ENCODE results near the gene DPP6. TPM values are rescaled to one million over a fixed set of nuclear protein-coding genes. Genes with fewer than 3 reads are reported as not detected.

Gene DPP6
- polyA plus RNA-seq, 2 of the 4 experiments (the other 2 are of a cell fraction), result not detected

DNA sequence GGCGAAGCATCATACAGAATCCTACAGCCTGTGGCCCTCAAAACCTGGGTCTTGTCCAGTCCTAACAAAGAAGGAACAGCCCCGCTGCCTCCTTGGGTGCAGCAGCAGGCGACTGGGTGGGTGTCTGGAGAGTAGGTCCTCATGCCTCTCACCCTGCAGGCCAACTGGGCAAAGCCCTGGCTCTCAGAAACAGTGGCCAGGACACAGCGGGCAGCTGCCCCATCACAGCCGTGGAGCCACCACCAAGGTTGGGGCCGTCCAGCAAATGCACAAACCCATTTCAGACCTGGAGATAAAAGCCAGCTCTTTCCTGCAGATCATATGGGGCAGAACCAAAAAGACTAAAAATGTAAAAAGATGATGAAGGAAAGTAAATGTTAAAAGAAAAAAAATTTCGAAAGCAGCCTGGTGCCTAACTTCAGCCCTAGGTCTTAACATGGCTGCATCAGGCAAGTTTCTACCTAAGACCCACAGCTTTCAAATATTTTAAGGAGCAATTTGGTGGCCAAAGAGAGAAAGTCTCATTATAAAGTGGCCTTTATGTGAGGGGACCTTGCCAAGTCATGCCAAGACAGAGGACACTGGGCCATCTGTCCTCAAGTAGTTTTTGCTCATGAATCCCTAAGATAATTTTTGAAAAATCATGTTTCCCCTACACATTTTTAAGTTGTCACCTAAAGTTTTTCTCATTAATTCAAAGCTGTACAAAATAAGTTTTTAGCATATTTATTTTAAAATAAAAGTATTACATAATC, 808.6 kb downstream of the DPP6 start:
- Histone ChIP-seq H3K4me2 (no peak overlapping the region), H3K9me3 (no peaks in the 10 kb centered on the region), H3K4me3 (no peak overlapping the region), H3K4me1 (no peaks in the 10 kb centered on the region), H3K27ac (no peak overlapping the region)
- ATAC-seq, result no peak
- FAIRE-seq, result no peak
- 33% methylated on average over 7 of the region's 7 CpGs for WGBS (ENCODE audit: missing lambda C conversion rate)
- DNase-seq (ENCODE audit: low read depth in 1 of 2, low spot score in 1 of 2), result no peak
- POLR2A ChIA-PET, result no interaction called here
- TF ChIP-seq KDM5A (IDR thresholded peaks at IDR 0.05), result no peak
- TF ChIP-seq NR3C1 (IDR thresholded peaks at IDR 0.05), result no peak
- no peak for TF ChIP-seq MAZ (IDR thresholded peaks at IDR 0.05; ENCODE audit: borderline replicate concordance, low read depth, low read length)
- no peak for TF ChIP-seq TP53 (CRISPR knock-in tag; IDR thresholded peaks at IDR 0.05)
- no peak for TF ChIP-seq POLR2AphosphoS2 (conservative IDR thresholded peaks at IDR 0.05; ENCODE audit: low read length)
- no peak for TF ChIP-seq ELK1 (IDR thresholded peaks at IDR 0.05; ENCODE audit: low read depth, low read length)
- no peak for TF ChIP-seq JUN (IDR thresholded peaks at IDR 0.05)
- no peak for TF ChIP-seq HOXA7 (CRISPR knock-in tag; IDR thresholded peaks at IDR 0.05)
- TF ChIP-seq RFX5 (IDR thresholded peaks at IDR 0.05), result no peak
- no peak for TF ChIP-seq HOXB5 (CRISPR knock-in tag; IDR thresholded peaks at IDR 0.05)
- TF ChIP-seq TFCP2L1 (CRISPR knock-in tag; IDR thresholded peaks at IDR 0.05), result no peak
- no peak for TF ChIP-seq EHF (CRISPR knock-in tag; IDR thresholded peaks at IDR 0.05)
- no peak for TF ChIP-seq FOSL2 (IDR thresholded peaks at IDR 0.05)
- no peak for TF ChIP-seq FOSL2 (CRISPR knock-in tag; IDR thresholded peaks at IDR 0.05)
- TF ChIP-seq CBX8 (IDR thresholded peaks at IDR 0.05), result no peak
- no peak for TF ChIP-seq MAFK (IDR thresholded peaks at IDR 0.05; ENCODE audit: partially characterized antibody)
- TF ChIP-seq NFE2L2 (conservative IDR thresholded peaks at IDR 0.05; ENCODE audit: low read length), result no peak
- TF ChIP-seq HOXB13 (CRISPR knock-in tag; IDR thresholded peaks at IDR 0.05; ENCODE audit: low read depth), result no peak
- TF ChIP-seq RNF2 (IDR thresholded peaks at IDR 0.05; ENCODE audit: borderline replicate concordance, low read depth), result no peak
- CTCF ChIA-PET, result no interaction called here

DNA sequence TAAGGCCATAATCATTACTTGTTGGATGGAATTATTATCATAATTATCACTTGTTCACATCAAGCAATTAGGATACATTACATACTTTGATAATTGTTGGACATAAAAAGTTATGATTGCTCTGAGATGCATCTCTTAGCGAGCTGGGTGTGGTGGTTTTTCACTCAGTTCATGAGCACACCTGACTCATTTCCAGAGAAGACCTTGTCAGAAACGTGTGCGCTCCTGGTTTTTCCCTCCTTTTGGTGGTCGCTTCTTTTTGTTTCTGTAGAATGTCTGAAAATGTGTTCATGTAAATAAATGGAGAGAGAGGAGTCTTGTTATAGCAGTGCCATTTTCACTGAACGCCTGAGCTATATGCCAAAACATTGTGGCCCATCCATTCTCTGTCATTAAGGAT, 809.4 kb downstream of the DPP6 start:
- ATAC-seq (no peak), DNase-seq (ENCODE audit: low read depth in 1 of 2, low spot score in 1 of 2) (no peak), FAIRE-seq (no peak)
- Histone ChIP-seq H3K4me1 (no peaks in the 10 kb centered on the region), H3K27ac (no peak overlapping the region), H3K4me3 (no peak overlapping the region), H3K4me2 (no peak overlapping the region), H3K9me3 (no peaks in the 10 kb centered on the region)
- ChIA-PET CTCF (no interaction called here), POLR2A (no interaction called here)
- 19% methylated on average over 5 of the region's 5 CpGs for WGBS (ENCODE audit: missing lambda C conversion rate)
- TF ChIP-seq ATOH8 (CRISPR knock-in tag; IDR thresholded peaks at IDR 0.05; ENCODE audit: low read depth) (no peak), ZFP36 (IDR thresholded peaks at IDR 0.05; ENCODE audit: borderline replicate concordance, partially characterized antibody) (no peak), HES2 (IDR thresholded peaks at IDR 0.05) (no peak), ELK1 (IDR thresholded peaks at IDR 0.05; ENCODE audit: low read depth, low read length) (no peak), POLR2A (IDR thresholded peaks at IDR 0.05; ENCODE audit: low read length) (no peak), JUNB (IDR thresholded peaks at IDR 0.05) (no peak), CHD2 (IDR thresholded peaks at IDR 0.05; ENCODE audit: low read length, partially characterized antibody) (no peak), HEYL (CRISPR knock-in tag; IDR thresholded peaks at IDR 0.05) (no peak), HMGXB4 (CRISPR knock-in tag; IDR thresholded peaks at IDR 0.05; ENCODE audit: borderline replicate concordance) (no peak), POLR2AphosphoS2 (conservative IDR thresholded peaks at IDR 0.05; ENCODE audit: low read length) (no peak), MAFK (IDR thresholded peaks at IDR 0.05; ENCODE audit: partially characterized antibody) (no peak)
- TF ChIP-seq, protein P1, sequence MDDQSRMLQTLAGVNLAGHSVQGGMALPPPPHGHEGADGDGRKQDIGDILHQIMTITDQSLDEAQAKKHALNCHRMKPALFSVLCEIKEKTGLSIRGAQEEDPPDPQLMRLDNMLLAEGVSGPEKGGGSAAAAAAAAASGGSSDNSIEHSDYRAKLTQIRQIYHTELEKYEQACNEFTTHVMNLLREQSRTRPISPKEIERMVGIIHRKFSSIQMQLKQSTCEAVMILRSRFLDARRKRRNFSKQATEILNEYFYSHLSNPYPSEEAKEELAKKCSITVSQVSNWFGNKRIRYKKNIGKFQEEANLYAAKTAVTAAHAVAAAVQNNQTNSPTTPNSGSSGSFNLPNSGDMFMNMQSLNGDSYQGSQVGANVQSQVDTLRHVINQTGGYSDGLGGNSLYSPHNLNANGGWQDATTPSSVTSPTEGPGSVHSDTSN (IDR thresholded peaks at IDR 0.05), result no peak
- TF ChIP-seq, protein P2, sequence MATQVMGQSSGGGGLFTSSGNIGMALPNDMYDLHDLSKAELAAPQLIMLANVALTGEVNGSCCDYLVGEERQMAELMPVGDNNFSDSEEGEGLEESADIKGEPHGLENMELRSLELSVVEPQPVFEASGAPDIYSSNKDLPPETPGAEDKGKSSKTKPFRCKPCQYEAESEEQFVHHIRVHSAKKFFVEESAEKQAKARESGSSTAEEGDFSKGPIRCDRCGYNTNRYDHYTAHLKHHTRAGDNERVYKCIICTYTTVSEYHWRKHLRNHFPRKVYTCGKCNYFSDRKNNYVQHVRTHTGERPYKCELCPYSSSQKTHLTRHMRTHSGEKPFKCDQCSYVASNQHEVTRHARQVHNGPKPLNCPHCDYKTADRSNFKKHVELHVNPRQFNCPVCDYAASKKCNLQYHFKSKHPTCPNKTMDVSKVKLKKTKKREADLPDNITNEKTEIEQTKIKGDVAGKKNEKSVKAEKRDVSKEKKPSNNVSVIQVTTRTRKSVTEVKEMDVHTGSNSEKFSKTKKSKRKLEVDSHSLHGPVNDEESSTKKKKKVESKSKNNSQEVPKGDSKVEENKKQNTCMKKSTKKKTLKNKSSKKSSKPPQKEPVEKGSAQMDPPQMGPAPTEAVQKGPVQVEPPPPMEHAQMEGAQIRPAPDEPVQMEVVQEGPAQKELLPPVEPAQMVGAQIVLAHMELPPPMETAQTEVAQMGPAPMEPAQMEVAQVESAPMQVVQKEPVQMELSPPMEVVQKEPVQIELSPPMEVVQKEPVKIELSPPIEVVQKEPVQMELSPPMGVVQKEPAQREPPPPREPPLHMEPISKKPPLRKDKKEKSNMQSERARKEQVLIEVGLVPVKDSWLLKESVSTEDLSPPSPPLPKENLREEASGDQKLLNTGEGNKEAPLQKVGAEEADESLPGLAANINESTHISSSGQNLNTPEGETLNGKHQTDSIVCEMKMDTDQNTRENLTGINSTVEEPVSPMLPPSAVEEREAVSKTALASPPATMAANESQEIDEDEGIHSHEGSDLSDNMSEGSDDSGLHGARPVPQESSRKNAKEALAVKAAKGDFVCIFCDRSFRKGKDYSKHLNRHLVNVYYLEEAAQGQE (IDR thresholded peaks at IDR 0.05), result no peak
